GM18519 (cell line): ENCODE measurements around the gene TNS1.

ENCODE experiments used
- ATAC-seq: cut with Tn5 transposase; IDR thresholded peaks from one replicate; pipeline ENCODE4 v1.9.1; 2021; ENCODE audit warnings: mild to moderate bottlenecking, moderate library complexity; ENCODE audit not compliant: unreplicated experiment, low FRiP score

The TNS1 gene

GRCh38 chr2:217857624-217858506 is 144.9 kb downstream of the TNS1 start:
- ATAC-seq, result no peak

GRCh38 chr2:217856871-217857270 is 145.9 kb downstream of the TNS1 start:
- ATAC-seq, result no peak

- no peak for ATAC-seq
Measured at GRCh38 chr2:217856159-217856558, 146.6 kb downstream of the TNS1 start.

GRCh38 chr2:217854684-217855420 is 147.9 kb downstream of the TNS1 start:
- no peak for ATAC-seq

- no peak for ATAC-seq
Measured at GRCh38 chr2:217853961-217854360, 148.8 kb downstream of the TNS1 start.

- ATAC-seq, result no peak
Measured at GRCh38 chr2:217853301-217853881, 149.4 kb downstream of the TNS1 start.

GRCh38 chr2:217852555-217853211 is 150.1 kb downstream of the TNS1 start:
- ATAC-seq, result no peak

- ATAC-seq, result no peak
Measured at GRCh38 chr2:217851191-217852020, 151.4 kb downstream of the TNS1 start.

GRCh38 chr2:217849154-217849975 is 153.4 kb downstream of the TNS1 start:
- ATAC-seq, result no peak

- ATAC-seq, result no peak
Measured at GRCh38 chr2:217848351-217848957, 154.3 kb downstream of the TNS1 start.

GRCh38 chr2:217847552-217848350 is 155.0 kb downstream of the TNS1 start:
- ATAC-seq, result no peak

GRCh38 chr2:217847115-217847514 is 155.7 kb downstream of the TNS1 start:
- ATAC-seq, result no peak

- no peak for ATAC-seq
Measured at GRCh38 chr2:217846321-217846743, 156.5 kb downstream of the TNS1 start.

GRCh38 chr2:217845301-217845700 is 157.5 kb downstream of the TNS1 start:
- no peak for ATAC-seq

- no peak for ATAC-seq
Measured at GRCh38 chr2:217844696-217845095, 158.1 kb downstream of the TNS1 start.

GRCh38 chr2:217843324-217843723 is 159.5 kb downstream of the TNS1 start:
- no peak for ATAC-seq

- ATAC-seq, result no peak
Measured at GRCh38 chr2:217842017-217842416, 160.8 kb downstream of the TNS1 start.

- ATAC-seq, result no peak
Measured at GRCh38 chr2:217840522-217840921, 162.3 kb downstream of the TNS1 start.
